ENCODE data around the gene ZKSCAN7.
"Not testable (repeated sequence)": the region's sequence is repeated elsewhere in the genome, so short reads cannot be mapped to it uniquely, and the experiment has no call there.

The ZKSCAN7 gene

DNA sequence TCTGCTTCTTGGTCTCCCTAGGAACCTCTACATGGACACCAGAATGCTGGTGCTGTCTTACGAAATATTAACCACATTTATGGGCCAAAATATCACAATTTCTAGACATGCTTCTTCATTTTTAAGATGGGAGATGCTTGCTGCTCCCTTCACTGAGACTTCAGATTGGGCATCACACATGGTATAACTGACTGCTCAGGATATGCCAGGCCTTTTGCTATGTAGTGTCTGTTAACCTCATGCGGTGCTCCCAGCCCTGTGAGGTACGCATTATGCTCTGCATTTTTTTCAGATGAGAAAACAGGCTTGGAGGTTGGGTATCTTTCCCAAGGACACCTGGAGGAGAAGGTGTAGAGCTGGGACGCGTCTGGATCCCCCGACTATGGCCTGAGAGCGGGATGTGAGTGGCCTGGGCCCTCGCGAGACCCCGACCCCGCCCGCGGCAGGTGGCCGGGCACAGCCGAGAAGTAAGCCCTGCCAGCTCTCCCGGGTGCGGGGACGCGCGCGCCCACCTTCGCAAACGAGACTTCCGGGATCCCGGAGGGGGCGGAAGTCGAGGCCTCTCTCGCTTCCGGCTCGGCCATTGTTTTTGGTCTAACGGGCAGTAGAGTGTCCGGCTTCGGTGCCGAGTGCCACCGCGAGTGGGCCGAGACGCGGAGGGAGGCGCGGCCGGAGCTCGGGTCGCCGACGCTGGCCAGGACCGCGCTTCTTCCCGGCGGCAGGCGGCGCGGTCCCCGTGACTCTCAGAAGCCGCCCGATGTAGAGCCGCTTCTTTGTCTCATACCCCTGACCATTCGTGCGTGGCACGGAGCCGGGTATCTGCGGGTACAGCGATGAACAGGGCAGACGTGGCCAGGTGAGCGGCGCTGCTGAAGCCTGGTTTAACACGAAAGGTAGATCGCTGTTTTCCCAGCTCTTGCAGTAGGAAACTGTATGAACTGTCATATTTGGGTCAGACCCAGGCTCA, at the start of gene ZKSCAN7:
TSS of gene ZKSCAN7 (plus strand) at position 568 of the 967 bp plus-strand sequence. CDS start 1,855 bp downstream, outside the sequence.
- peak in 1 of 2 experiments; percentile 46 for DNase-seq

DNA sequence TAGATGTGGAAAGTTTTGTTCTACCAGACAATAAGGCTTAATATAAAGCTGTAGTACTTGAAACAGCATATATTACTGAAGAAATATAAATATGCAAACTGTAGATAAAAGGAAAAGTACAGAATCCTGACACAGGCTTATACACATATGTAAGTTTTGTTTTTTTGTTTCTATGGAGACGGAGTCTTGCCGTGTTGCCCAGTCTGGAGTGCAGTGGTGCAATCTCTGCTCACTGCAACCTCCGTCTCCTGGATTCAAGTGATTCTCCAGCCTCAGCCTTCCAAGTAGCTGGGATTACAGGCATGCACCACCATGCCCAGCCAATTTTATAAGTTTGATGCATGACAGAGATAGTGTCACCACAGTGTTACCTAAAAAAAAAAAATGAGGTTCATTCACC, 48.4 kb upstream of the ZKSCAN7 start:
- DNase-seq, result no peak

DNA sequence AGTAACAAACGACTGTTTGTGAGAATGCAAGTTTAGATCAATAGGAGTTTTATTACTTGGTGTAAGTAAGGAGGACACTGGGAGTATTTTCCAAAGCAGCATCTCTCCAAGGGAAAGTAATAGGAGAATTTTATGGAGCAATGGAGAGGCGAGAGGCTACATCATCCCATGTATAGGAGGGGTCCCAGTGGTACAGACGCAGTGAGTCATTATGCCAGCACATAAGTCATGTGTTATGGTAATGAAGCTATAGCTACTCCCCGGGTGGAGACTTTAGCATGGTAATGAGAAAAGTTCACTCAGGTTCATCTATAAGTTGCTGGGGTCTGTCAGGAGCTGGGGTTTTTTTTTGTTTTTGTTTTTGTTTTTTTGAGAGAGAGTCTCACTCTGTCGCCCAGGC, 48.0 kb upstream of the ZKSCAN7 start:
- no peak for DNase-seq

DNA sequence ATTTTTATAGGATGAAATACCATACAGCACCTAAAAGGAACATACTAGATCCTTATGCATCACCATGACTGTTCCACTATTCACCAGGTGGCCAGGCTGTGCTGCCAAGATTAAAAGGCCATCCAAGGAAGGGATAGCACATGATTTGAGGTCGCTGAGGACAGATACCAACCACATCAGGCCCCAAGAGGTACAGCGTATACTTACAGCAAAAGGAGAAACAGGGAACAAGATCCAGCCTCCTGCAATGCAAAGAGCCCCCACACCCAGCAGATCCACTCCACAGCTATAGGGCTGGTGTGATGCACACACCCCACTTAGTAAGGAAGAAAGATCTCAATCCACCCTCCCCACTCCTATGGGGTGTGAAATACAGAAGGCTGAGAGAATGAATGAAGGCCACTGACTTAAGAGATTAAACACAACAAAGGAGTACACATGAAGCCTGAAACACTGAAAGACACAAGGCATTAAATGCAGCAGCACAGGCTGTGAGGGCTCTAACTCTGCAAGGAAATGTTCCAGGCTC, 45.5 kb upstream of the ZKSCAN7 start:
- no peak for DNase-seq

DNA sequence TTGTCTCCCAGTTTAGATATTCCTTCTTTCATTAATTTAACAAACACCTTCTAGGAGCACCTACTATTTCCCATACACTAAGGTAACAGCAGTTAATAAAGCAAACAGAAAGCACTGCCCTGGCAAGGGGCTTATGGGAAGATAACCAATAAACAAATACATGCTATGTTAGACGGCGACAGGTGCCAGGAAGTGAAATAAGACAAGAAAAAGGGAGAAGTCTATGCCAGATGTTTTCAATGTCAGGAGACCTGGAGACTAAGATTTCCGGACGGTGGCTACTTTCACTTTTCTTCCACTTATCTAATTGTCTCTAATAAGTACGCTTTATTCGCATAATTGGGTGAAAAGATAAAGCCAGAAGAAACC, 45.0 kb upstream of the ZKSCAN7 start:
- no peak for DNase-seq

DNA sequence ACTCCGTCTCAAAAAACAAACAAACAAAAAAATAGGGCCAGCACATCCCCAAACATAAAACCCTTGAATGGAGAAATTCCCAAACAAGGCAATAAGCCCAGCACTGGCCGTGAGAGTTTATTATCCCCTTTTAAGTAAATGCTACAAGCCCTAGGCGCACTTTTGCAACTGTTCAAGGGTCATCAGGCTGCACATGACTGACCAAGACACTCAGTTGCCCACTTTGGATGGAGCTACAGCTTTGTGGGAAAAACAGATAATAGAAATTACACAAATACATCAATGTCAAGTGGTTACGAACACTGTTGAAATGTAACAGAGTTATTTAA, 43.8 kb upstream of the ZKSCAN7 start:
- DNase-seq, result no peak

DNA sequence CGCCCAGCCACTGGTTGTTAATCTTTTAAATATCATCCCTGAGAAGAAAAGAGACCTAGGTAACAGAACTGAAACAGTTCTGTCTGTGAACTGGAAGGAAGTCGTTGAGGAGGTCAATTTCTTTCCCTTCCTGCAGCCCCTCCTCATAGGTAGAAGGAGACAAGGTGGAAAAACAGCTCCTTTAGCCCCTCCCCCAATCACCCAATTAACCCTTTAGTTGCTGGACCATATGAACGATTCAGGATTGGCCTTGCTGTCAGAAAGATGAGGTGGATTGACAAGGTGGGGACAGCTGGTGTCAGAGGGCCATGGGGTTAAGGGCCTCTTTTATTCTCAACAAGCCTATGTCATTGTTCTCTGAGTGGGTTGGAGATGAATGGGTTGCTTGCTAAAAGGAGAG, 41.5 kb upstream of the ZKSCAN7 start:
- DNase-seq, result no peak

DNA sequence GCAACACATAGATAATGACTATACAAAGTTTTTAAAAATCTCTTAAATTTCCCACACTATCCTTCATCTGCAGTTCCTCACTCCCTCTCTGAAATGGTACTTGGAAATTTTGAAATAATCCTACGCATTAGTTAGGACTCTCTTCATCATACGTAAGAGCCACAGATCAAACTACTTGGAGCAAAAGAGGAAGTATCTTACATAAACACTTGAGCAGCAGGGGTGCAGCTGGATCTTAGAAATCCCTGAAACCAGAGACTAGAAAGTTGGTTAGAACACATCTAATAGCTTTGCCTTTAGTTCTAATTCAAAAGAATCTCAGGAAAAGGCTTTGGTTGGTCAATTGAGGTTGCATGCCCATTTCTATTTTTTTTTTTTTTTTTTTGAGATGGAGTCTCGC, 38.8 kb upstream of the ZKSCAN7 start:
- DNase-seq, result no peak

DNA sequence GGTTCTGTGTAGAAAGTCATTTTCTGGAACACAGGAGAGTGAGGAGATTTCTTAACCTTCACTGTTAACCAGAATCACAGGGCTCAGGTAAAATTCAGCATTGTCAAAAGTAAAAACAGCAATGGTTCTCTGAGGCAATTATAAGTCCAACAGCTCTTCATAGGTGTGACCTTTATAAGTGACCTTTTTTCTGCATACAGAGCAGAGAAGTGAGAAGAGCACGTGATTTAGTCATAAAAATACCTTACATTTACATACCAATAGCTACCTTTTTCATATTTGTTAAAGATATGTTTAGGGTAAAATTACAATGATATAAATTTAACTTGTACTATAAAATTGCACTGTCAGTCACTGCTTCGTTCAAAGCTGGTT, 36.2 kb upstream of the ZKSCAN7 start:
- no peak for DNase-seq

DNA sequence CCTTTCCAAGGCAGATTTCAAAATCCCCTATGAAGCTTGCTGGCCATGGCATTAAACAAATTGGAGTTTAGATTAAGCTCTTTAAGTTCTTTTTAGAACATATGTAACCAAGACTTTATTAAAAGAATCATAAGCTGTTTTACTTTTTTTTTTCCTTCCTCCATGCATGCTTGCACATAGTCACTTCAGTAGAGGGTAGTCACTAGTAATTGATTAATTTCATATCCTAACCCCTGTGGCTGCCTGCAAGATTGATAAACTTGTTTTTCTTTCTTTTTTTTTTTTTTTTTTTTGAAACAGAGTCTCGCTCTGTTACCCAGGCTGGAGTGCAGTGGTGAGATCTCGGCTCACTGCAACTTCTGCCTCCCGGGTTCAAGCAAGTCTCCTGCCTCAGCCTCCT, 33.3 kb upstream of the ZKSCAN7 start:
- DNase-seq, result no peak

DNA sequence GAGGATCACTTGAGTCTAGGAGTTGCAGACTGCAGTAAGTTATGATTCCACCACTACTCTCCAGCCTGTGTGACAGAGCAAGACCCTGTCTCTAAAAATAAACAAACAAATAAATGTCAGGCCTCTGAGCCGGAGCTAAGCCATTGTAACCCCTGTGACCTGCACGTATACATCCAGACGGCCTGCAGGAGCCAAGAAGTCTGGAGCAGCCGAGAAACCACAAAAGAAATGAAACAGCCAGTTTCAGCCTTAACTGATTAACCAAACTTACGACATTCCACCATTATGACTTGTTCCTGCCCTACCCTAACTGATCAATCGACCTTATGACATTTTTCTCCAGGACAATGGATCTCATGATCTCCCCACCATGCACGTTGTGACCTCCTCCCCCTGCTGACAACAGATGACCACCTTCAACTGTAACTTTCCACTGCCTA, 32.5 kb upstream of the ZKSCAN7 start:
- DNase-seq, result no peak

DNA sequence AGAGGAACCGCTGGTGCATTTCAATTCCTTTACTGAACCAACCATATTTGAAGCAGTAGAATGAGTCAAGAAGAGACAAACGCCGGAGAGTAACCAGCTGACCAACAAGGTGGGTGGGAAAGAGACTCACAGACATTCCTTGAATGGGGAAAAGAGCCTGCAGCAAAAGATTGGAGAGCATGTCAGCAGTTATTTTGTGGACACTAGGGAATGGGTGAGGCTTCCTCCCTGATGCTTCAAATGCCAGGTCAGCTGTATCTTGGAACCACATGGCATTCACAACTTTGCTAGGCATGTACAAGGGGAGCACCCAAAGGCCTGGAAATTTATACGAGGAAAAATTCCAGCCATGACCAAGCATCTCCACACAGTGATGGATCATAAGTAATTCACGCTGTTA, 29.9 kb upstream of the ZKSCAN7 start:
- DNase-seq, result no peak

DNA sequence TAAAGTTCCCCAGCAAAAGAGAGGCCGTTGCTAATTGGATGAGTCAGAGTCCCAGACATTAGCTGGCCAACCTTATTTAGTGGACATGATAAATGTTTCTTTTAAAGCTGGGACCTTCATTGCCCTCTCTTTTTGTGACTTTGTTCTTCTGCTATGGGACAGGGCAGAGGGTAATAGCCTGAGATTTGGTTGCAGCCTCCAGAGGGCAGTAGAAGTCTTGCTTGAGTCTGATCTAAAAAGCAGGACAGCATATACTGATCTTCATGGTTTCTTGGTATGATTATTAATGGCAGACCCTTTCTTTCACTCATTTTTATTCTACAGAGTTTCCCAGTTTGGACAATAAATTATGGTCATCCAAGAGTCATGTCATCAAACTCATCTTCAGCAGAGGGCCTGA, 25.1 kb upstream of the ZKSCAN7 start:
- DNase-seq, result no peak

DNA sequence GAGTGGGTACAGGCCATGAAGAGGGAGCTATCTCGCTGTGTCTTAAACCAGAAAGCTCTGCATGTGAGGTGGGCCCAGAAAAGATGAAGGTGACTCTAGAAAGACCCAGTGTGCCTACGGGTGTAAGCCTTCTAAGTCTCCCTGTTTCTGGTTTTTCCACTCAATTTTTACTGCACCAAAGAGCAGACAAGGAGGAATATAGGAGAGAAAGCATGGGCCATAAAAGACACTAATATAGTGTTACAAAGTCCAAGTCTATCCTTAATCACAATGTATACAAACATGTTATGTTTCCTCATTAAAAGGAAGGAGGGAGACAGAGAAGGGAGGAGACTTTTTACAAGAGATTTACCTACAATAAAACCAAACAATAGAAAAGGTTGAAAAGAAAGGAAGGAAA, 24.1 kb upstream of the ZKSCAN7 start:
- no peak for DNase-seq

DNA sequence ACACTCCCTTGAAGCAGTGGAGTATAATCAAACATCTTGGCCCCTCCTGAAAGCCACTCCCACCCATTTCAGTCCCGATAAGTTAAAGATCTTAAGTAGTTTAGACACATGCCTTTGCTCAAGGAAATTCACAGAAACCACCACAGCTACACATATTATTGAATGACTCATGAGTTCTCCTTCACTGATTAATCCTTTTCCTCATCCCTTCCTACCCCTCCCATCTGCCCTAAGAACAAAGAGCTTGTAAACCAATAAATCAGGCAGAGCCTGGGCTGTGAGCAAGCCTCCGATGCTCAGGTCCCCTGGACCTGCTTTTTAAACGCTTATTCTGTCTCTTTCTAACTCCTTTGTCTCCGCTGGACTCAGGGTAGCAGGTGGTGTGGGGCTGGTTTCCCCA, 20.3 kb upstream of the ZKSCAN7 start:
- DNase-seq, result not testable (repeated sequence)

DNA sequence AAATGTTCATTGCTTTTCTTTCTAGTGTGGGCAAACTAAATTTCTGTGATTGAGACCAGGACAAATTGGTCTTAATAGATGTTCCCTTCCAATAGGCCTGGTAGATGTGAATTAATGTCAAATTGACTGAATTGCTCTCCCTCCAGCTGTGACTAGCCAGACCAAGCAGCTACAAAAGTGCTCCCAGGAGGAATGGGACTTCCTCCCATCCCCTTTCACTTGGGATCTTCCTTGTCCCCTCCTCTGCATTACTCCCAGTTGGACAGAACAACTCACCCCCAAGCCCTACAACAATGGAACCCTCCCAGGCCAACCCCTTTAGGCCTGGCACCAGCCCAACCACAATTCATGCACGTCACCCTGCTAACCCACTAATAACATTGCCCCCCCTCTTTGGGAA, 19.6 kb upstream of the ZKSCAN7 start:
- DNase-seq, result no peak

DNA sequence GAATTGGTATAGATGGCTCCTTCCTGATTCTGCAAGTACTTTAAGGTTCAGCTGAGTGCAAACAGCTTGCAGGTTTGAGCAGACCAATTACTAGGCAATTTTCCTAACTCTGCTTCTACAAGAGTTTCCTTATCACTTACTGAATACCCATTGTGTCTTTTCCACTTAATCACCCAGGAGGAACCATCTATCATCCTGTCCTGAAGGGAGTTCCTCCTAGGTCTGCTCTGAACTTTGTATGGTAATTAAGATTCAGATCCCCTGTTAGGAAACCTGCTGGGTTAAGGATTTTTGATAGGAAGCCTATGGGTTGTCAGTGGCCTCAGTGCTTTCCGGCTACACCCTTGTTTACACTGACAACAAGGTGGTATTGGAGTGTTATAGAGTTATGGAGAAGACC, 10.2 kb upstream of the ZKSCAN7 start:
- not testable (repeated sequence) for DNase-seq

DNA sequence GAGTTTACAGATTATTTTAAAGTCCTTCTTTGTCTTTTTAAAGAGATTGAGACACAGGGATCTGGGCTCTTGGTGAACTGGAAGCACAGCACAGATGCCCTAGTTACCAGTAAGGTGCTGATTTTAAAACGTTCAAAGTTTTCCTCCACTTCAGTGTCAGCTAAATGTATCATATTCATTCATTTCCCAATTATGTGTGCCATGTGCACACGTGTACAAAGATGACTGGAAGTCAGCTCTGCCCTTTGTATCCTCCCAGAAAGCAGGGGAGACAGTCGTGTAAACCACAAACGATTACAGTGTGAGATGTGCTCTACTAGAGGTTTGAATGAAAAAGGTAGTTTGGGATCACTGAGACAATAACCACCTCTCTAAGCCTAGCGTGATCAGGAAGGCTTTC, 730 bp downstream of the ZKSCAN7 start:
- DNase-seq, result no peak

DNA sequence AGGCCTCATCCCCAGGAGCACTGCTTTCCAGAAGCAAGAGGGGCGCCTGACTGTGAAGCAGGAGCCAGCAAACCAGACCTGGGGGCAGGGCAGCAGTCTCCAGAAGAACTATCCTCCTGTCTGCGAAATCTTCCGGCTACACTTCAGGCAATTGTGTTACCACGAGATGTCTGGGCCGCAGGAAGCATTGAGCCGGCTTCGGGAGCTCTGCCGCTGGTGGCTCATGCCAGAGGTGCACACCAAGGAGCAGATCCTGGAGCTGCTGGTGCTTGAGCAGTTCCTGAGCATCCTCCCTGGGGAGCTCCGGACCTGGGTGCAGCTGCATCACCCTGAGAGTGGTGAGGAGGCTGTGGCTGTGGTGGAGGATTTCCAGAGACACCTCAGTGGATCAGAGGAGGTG, 2.1 kb downstream of the ZKSCAN7 start:
- DNase-seq, result no peak

DNA sequence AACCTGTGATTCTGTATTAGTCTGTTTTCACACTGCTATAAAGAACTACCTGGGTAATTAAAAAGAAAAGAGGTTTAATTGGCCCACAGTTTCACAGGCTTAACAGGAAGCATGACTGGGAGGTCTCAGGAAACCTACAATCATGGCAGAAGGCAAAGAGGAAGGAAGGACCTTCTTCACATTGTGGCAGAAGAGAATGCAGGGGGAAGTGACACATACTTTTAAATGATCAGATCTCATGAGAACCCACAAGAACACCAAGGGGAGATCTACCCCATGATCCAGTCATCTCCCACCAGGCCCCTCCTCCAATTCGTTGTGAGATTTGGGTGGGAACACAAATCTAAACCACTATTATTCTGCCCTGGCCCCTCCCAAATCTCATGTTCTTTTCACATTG, 6.1 kb downstream of the ZKSCAN7 start:
- no peak for DNase-seq

DNA sequence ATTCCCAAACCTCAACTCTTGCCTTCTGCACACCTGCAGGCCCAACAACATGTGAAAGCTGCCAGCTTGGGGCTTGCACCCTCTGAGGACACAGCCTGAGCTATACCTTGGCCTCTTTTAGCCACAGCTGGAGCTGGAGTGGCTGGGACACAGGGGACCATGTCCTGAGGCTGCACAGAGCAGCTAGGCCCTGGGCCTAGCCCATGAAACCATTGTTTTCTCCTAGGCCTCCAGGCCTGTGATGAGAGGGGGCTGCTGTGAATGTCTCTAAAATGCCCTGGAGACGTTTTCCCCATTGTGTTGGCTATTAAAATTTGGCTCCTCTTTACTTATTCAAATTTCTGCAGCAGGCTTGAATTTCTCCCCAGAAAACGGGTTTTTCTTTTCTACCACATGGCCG, 7.2 kb downstream of the ZKSCAN7 start:
- no peak for DNase-seq

DNA sequence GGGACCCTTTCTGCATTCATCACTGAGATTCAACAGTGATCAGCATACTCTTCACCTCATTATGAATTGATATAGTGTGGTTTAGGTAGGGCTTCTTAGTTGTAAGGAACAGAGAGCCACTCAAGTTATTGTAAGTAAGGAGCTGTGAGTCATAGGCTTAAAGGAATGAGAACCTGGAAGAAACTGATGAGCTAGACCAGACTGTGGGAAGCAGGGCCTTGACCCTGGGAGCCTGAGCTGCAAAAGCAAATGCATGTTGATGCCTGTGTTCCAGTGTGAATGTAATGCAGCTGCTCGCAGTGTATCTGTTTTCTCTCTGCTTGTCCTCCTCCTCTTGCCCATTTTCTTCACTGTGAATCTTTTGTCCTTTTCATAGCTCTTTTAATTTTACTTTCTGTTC, 13.6 kb downstream of the ZKSCAN7 start:
- DNase-seq, result no peak

DNA sequence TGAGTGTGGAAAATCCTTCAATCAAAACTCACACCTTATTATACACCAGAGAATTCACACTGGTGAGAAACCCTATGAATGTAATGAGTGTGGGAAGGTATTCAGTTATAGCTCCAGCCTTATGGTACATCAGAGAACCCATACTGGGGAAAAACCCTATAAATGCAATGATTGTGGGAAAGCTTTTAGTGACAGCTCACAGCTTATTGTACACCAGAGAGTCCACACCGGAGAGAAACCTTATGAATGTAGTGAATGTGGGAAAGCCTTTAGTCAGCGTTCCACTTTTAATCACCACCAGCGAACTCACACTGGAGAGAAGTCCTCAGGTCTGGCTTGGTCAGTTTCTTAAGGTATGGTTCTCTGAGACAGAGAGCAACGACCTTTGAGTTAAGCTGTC, 16.0 kb downstream of the ZKSCAN7 start:
- DNase-seq, result no peak

DNA sequence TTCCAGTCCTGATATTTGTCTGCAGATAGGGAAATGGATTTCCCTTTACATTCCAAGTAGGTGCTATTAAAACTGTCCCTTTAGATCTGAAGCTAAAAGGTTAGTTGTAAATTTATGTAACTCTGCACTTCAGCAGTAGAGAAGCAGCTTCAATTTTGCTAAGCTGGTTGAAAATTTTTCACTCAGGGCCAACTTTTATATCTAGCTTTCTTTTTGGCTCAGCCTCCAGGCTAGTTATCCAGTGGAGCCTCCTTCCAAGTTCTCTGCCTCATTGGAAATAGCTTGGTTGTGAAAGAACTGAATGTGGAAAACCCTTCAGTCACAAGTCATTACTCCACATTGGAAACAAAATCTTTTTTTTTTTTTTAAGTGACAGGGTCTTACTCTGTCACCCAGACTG, 21.6 kb downstream of the ZKSCAN7 start:
- DNase-seq, result no peak

Measured in NCI-H446 (cell line).